HCT116 (cell line): Measurements from ENCODE around the gene PNRC2.

ENCODE experiments used
- CBX3 ChIP-seq: IDR thresholded peaks from 2 replicates; pipeline ENCODE4 v1.6.1; 2012; ENCODE audit warnings: low read depth
- EZH2 ChIP-seq: fragments of 200-600 bp; sonication (generic); IDR thresholded peaks from 2 replicates; pipeline ENCODE4 v1.6.1; 2017; ENCODE audit warnings: antibody characterized with exemption, mixed run types
- EZH2phosphoT487 ChIP-seq: fragments of 200-600 bp; IDR thresholded peaks from 2 replicates; pipeline ENCODE4 v1.6.1; 2018; ENCODE audit warnings: antibody characterized with exemption, borderline replicate concordance
- JUND ChIP-seq: IDR thresholded peaks from 2 replicates; pipeline ENCODE4 v1.6.1; 2012
- POLR2A ChIP-seq: IDR thresholded peaks from 2 replicates; pipeline ENCODE4 v1.7.0; 2011; ENCODE audit warnings: borderline replicate concordance; ENCODE audit not compliant: insufficient read depth, insufficient read length; ENCODE audit errors: extremely low read depth
- POLR2AphosphoS5 ChIP-seq: IDR thresholded peaks from 2 replicates; pipeline ENCODE4 v1.6.1; 2011; ENCODE audit warnings: mild to moderate bottlenecking, low read depth, low read length, moderate library complexity
- RAD21 ChIP-seq: IDR thresholded peaks from 2 replicates; pipeline ENCODE4 v1.6.1; 2012; ENCODE audit warnings: low read depth, mild to moderate bottlenecking
- YY1 ChIP-seq: IDR thresholded peaks from 2 replicates; pipeline ENCODE4 v1.6.1; 2011; ENCODE audit warnings: low read length, low read depth, moderate library complexity, mild to moderate bottlenecking; ENCODE audit not compliant: insufficient replicate concordance; ENCODE audit errors: extremely low read depth
- ZFX ChIP-seq: fragments of 450-650 bp; IDR thresholded peaks from 2 replicates; pipeline ENCODE4 v1.6.1; 2017
- TF ChIP-seq, protein P1 (sequence below), 3 experiments: fragments of 200-600 bp in 1 of 3; sonication (generic) in 1 of 3; IDR thresholded peaks in 2 of 3; conservative IDR thresholded peaks in 1 of 3; 2 replicates each; pipeline ENCODE4 v1.5.1; 2012 to 2017; ENCODE audit warnings: low read depth in 2 of 3, low read length in 2 of 3, antibody characterized with exemption in 1 of 3, borderline replicate concordance in 1 of 3, control low read depth in 1 of 3, mild to moderate bottlenecking in 1 of 3, mixed read lengths in 1 of 3, mixed run types in 1 of 3, moderate library complexity in 1 of 3; ENCODE audit not compliant: insufficient read depth in 1 of 3
- TF ChIP-seq, protein P2 (sequence below): IDR thresholded peaks from 2 replicates; pipeline ENCODE4 v1.6.1; 2012
- TF ChIP-seq, protein P3 (sequence below): IDR thresholded peaks from 2 replicates; pipeline ENCODE4 v1.6.1; 2012; ENCODE audit warnings: low read depth

DNA sequence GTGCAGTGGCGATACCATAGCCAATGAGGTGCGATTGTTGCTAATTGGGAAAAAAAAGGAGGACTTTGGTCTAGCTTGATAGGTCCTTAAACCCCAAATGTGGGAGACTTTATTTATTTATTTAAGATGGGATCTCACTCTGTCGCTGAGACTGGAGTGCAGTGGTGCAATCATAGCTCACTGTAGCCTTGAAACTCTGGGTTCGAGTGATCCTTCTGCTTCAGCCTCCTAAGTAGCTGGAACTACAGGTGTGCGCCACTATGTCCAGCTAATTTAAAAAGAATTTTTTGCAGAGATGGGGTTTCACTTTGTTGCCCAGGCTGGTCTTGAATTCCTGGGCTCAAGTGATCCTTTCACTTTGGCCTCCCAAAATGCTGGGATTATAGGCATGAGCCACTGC is 44.5 kb downstream of the PNRC2 start:
- TF ChIP-seq, protein P1, sequence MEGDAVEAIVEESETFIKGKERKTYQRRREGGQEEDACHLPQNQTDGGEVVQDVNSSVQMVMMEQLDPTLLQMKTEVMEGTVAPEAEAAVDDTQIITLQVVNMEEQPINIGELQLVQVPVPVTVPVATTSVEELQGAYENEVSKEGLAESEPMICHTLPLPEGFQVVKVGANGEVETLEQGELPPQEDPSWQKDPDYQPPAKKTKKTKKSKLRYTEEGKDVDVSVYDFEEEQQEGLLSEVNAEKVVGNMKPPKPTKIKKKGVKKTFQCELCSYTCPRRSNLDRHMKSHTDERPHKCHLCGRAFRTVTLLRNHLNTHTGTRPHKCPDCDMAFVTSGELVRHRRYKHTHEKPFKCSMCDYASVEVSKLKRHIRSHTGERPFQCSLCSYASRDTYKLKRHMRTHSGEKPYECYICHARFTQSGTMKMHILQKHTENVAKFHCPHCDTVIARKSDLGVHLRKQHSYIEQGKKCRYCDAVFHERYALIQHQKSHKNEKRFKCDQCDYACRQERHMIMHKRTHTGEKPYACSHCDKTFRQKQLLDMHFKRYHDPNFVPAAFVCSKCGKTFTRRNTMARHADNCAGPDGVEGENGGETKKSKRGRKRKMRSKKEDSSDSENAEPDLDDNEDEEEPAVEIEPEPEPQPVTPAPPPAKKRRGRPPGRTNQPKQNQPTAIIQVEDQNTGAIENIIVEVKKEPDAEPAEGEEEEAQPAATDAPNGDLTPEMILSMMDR (IDR thresholded peaks at IDR 0.05 in 2 of 3, conservative IDR thresholded peaks at IDR 0.05 in 1 of 3; ENCODE audit: borderline replicate concordance in 1 of 3, insufficient read depth in 1 of 3, low read depth in 2 of 3, low read length in 2 of 3) = no peak
- TF ChIP-seq, protein P2, sequence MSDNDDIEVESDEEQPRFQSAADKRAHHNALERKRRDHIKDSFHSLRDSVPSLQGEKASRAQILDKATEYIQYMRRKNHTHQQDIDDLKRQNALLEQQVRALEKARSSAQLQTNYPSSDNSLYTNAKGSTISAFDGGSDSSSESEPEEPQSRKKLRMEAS = no peak
- TF ChIP-seq POLR2A (no peak), ZFX (no peak), JUND (no peak), EZH2 (no peak), RAD21 (no peak), CBX3 (no peak), EZH2phosphoT487 (no peak), POLR2AphosphoS5 (no peak), YY1 (no peak)
- TF ChIP-seq, protein P3, sequence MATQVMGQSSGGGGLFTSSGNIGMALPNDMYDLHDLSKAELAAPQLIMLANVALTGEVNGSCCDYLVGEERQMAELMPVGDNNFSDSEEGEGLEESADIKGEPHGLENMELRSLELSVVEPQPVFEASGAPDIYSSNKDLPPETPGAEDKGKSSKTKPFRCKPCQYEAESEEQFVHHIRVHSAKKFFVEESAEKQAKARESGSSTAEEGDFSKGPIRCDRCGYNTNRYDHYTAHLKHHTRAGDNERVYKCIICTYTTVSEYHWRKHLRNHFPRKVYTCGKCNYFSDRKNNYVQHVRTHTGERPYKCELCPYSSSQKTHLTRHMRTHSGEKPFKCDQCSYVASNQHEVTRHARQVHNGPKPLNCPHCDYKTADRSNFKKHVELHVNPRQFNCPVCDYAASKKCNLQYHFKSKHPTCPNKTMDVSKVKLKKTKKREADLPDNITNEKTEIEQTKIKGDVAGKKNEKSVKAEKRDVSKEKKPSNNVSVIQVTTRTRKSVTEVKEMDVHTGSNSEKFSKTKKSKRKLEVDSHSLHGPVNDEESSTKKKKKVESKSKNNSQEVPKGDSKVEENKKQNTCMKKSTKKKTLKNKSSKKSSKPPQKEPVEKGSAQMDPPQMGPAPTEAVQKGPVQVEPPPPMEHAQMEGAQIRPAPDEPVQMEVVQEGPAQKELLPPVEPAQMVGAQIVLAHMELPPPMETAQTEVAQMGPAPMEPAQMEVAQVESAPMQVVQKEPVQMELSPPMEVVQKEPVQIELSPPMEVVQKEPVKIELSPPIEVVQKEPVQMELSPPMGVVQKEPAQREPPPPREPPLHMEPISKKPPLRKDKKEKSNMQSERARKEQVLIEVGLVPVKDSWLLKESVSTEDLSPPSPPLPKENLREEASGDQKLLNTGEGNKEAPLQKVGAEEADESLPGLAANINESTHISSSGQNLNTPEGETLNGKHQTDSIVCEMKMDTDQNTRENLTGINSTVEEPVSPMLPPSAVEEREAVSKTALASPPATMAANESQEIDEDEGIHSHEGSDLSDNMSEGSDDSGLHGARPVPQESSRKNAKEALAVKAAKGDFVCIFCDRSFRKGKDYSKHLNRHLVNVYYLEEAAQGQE = no peak
